Neuronal stem cell (in vitro differentiated cells): Measurements from ENCODE around the gene MRPS18B.
A peak's percentile ranks its signal among the peaks of the same experiment; 100 is the strongest.

Experiments used
- DNase-seq: peaks from one replicate; pipeline ENCODE4 v3.0.0-alpha.2; 2013; ENCODE audit warnings: low spot score
- H2AFZ ChIP-seq: one replicate; pipeline ENCODE4 v1.6.1; 2013; ENCODE audit warnings: mild to moderate bottlenecking, low read length, inconsistent platforms
- H2AK5ac ChIP-seq: 2 replicates; pipeline ENCODE4 v1.6.1; 2013; ENCODE audit warnings: low read depth, mild to moderate bottlenecking, inconsistent platforms, low read length, moderate library complexity, mixed read lengths
- H2BK120ac ChIP-seq: 2 replicates; pipeline ENCODE4 v1.6.1; 2013; ENCODE audit warnings: low read depth, mild to moderate bottlenecking, inconsistent platforms, low read length, moderate library complexity, mixed read lengths
- H2BK12ac ChIP-seq: one replicate; pipeline ENCODE4 v1.6.1; 2013; ENCODE audit warnings: low read length, inconsistent platforms
- H2BK15ac ChIP-seq: 2 replicates; pipeline ENCODE4 v1.6.1; 2013; ENCODE audit warnings: mild to moderate bottlenecking, low read length, inconsistent platforms, mixed read lengths
- H2BK5ac ChIP-seq: one replicate; pipeline ENCODE4 v1.6.1; 2013; ENCODE audit warnings: inconsistent platforms, mild to moderate bottlenecking, low read length, moderate library complexity
- H3K14ac ChIP-seq: one replicate; pipeline ENCODE4 v1.6.1; 2013; ENCODE audit warnings: low read length, inconsistent platforms
- H3K18ac ChIP-seq: 2 replicates; pipeline ENCODE4 v1.6.1; 2013; ENCODE audit warnings: low read length, inconsistent platforms
- H3K23ac ChIP-seq: 2 replicates; pipeline ENCODE4 v1.6.1; 2013; ENCODE audit warnings: low read depth, mild to moderate bottlenecking, mixed read lengths, low read length, inconsistent platforms; ENCODE audit not compliant: poor library complexity
- H3K27ac ChIP-seq: replicated peaks from 3 replicates; pipeline ENCODE4 v1.5.1; 2013; ENCODE audit warnings: low read length, inconsistent platforms
- H3K27me3 ChIP-seq, 3 experiments: 2 replicates each; pipeline ENCODE4 v1.6.1; 2013; ENCODE audit warnings: low read length in 3 of 3, mild to moderate bottlenecking in 2 of 3, inconsistent platforms in 1 of 3, low read depth in 1 of 3, mixed read lengths in 1 of 3, moderate library complexity in 1 of 3; ENCODE audit not compliant: control insufficient read depth in 3 of 3, insufficient read depth in 3 of 3
- H3K36me3 ChIP-seq, 2 donors: replicated peaks in 1 of 2; 2 replicates each; pipeline ENCODE4 v1.6.1; 2013; ENCODE audit warnings: low read length in 2 of 2; ENCODE audit not compliant: control insufficient read depth in 2 of 2, insufficient read depth in 2 of 2
- H3K4ac ChIP-seq: 2 replicates; pipeline ENCODE4 v1.6.1; 2013; ENCODE audit warnings: inconsistent platforms, mild to moderate bottlenecking, low read length, moderate library complexity
- H3K4me1 ChIP-seq, 2 donors: 1 replicate in 1 of 2; 2 replicates in 1 of 2; pipeline ENCODE4 v1.6.1; 2013; ENCODE audit warnings: low read length in 2 of 2, low read depth in 1 of 2; ENCODE audit not compliant: control insufficient read depth in 2 of 2, insufficient read depth in 1 of 2
- H3K4me2 ChIP-seq: one replicate; pipeline ENCODE4 v1.6.1; 2013; ENCODE audit warnings: mild to moderate bottlenecking, low read length, inconsistent platforms; ENCODE audit not compliant: insufficient read depth, poor library complexity, severe bottlenecking
- H3K4me3 ChIP-seq, 2 donors: 2 replicates each; pipeline ENCODE4 v1.5.1; 2013; ENCODE audit warnings: low read length in 2 of 2, mild to moderate bottlenecking in 2 of 2, inconsistent platforms in 1 of 2, moderate library complexity in 1 of 2
- H3K79me1 ChIP-seq: one replicate; pipeline ENCODE4 v1.6.1; 2013; ENCODE audit warnings: low read depth, mild to moderate bottlenecking, inconsistent platforms, low read length, moderate library complexity
- H3K9ac ChIP-seq: one replicate; pipeline ENCODE4 v1.6.1; 2013; ENCODE audit warnings: mild to moderate bottlenecking, low read depth, low read length, inconsistent platforms; ENCODE audit not compliant: poor library complexity
- H3K9me3 ChIP-seq, 2 donors: replicated peaks in 1 of 2; 2 replicates each; pipeline versions ENCODE3 to v1.6.1; 2013; ENCODE audit warnings: low read length in 2 of 2, mild to moderate bottlenecking in 2 of 2, inconsistent platforms in 1 of 2, low read depth in 1 of 2, mixed read lengths in 1 of 2, moderate library complexity in 1 of 2; ENCODE audit not compliant: control insufficient read depth in 2 of 2, insufficient read depth in 1 of 2
- H4K8ac ChIP-seq: one replicate; pipeline ENCODE4 v1.6.1; 2013; ENCODE audit warnings: low read depth, mild to moderate bottlenecking, inconsistent platforms, low read length, moderate library complexity
- H4K91ac ChIP-seq: one replicate; pipeline ENCODE4 v1.6.1; 2013; ENCODE audit warnings: low read length, low read depth, mild to moderate bottlenecking, inconsistent platforms; ENCODE audit not compliant: poor library complexity
- WGBS, 2 donors: extraction: QIAGEN DNeasy Blood & Tissue Kit; methylation state at CpG; one replicate each; pipeline ENCODE4 v1.1.7; 2013; ENCODE audit warnings: missing lambda C conversion rate in 2 of 2, mixed read lengths in 1 of 2; ENCODE audit not compliant: insufficient read length in 2 of 2, insufficient replicate concordance in 1 of 2; ENCODE audit errors: extremely low coverage in 2 of 2; 5-methylcytosine and 5-hydroxymethylcytosine counted together

The MRPS18B gene

DNA sequence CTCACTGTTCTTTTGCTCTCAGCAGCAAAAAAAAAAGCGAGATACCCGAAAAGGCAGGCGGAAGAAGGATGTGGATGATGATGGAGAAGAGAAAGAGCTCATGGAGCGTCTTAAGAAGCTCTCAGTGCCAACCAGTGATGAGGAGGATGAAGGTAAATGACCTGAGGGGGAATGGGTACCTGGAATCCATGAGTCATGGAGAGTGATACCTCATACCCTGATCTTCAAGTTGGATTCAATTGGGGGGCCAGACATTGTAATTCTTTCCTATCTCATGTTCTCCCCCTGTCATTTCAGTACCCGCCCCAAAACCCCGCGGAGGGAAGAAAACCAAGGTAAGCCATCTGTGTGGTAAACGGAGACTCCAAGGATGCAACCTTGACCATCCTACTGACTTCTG is 39.6 kb upstream of the MRPS18B start:
- no peak overlapping the region for H2AFZ ChIP-seq
- no peak overlapping the region for H4K8ac ChIP-seq
- H3K79me1 ChIP-seq: peaks cover 2% of the 10 kb centered on the region
- no peaks in the 10 kb centered on the region for H3K27me3 ChIP-seq
- H3K36me3 ChIP-seq: peaks cover 44 to 88% of the 10 kb centered on the region in 2 donors
- H3K23ac ChIP-seq: no peak overlapping the region
- no peak overlapping the region for H3K4me2 ChIP-seq
- H2BK5ac ChIP-seq: no peak overlapping the region
- no peaks in the 10 kb centered on the region for H3K9me3 ChIP-seq
- H2AK5ac ChIP-seq: no peak overlapping the region
- H3K14ac ChIP-seq: no peak overlapping the region
- no peak overlapping the region for H3K18ac ChIP-seq
- no peak for DNase-seq
- no peak overlapping the region for H3K4me3 ChIP-seq
- H3K4ac ChIP-seq: no peak overlapping the region
- H3K4me1 ChIP-seq: no peaks in the 10 kb centered on the region
- no peak overlapping the region for H2BK15ac ChIP-seq
- H4K91ac ChIP-seq: no peak overlapping the region
- H2BK120ac ChIP-seq: no peak overlapping the region
- no CpG with 5 or more reads among the region's 8 CpGs for WGBS, 2 donors
- no peak overlapping the region for H3K9ac ChIP-seq
- H3K27ac ChIP-seq: no peak overlapping the region
- H2BK12ac ChIP-seq: no peak overlapping the region

DNA sequence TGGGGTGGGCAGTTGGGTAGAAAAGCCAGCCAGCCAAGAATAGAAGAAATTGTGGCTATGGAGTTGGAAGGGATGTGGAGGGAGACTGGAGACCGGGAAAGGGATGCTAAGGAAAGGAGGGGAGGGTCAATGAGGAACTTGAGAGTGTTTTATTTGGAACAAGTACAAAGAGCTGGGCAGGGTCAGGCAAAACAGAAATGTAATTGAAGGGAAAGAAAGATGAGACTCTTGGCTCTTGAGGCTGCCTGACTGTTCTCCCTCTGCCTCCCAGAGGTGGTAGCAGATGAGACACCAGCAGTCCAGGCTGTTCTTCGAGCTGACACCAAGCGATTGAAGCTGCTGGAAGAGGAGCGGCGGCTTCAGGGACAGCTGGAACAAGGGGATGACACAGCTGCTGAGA is 33.7 kb upstream of the MRPS18B start:
- H2BK12ac ChIP-seq: no peak overlapping the region
- no peaks in the 10 kb centered on the region for H3K27me3 ChIP-seq
- DNase-seq: no peak
- H2BK15ac ChIP-seq: no peak overlapping the region
- no peak overlapping the region for H2AFZ ChIP-seq
- peak overlapping the region; percentile 24 for H2BK5ac ChIP-seq
- no peak overlapping the region for H3K23ac ChIP-seq
- no peak overlapping the region for H3K27ac ChIP-seq
- no peak overlapping the region for H3K18ac ChIP-seq
- peaks cover 64 to 94% of the 10 kb centered on the region in 2 donors for H3K36me3 ChIP-seq
- H2BK120ac ChIP-seq: no peak overlapping the region
- no CpG with 5 or more reads among the region's 5 CpGs for WGBS, 2 donors
- no peak overlapping the region for H2AK5ac ChIP-seq
- no peak overlapping the region for H4K91ac ChIP-seq
- H3K79me1 ChIP-seq: no peaks in the 10 kb centered on the region
- no peak overlapping the region for H3K14ac ChIP-seq
- H4K8ac ChIP-seq: no peak overlapping the region
- no peak overlapping the region for H3K4me3 ChIP-seq
- no peak overlapping the region for H3K4ac ChIP-seq
- no peaks in the 10 kb centered on the region for H3K9me3 ChIP-seq
- no peaks in the 10 kb centered on the region for H3K4me1 ChIP-seq
- H3K4me2 ChIP-seq: no peak overlapping the region
- no peak overlapping the region for H3K9ac ChIP-seq

DNA sequence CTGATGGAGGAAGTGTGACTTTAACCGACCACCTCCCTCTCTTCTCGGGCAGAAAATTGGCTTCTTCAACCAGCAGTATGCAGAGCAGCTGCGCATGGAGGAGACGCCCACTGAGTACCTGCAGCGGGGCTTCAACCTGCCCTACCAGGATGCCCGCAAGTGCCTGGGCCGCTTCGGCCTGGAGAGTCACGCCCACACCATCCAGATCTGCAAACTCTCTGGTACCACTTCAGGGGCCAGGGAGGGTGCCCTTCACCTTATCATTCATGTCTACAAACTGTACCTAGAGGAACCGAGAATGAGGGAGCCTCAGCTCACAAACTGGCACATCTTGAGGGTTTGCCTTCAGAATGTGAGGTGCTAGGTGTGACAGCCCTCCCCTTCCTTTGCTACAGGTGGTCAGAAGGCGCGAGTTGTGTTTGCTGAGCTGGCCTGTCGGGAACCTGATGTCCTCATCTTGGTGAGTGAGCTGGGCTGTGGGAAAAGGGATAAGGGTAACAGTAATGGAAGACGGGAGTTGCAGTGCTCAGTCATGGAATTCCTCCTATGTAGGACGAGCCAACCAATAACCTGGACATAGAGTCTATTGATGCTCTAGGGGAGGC is 27.8 kb upstream of the MRPS18B start:
- Histone ChIP-seq H2AFZ (no peak overlapping the region), H3K79me1 (no peaks in the 10 kb centered on the region), H3K18ac (no peak overlapping the region), H3K14ac (no peak overlapping the region), H3K23ac (no peak overlapping the region), H2BK120ac (no peak overlapping the region), H3K36me3 (peaks cover 48 to 99% of the 10 kb centered on the region in 2 donors), H2BK5ac (no peak overlapping the region), H3K4me1 (no peaks in the 10 kb centered on the region), H3K9ac (peak overlapping the region; percentile 47), H3K27me3 (no peaks in the 10 kb centered on the region), H3K4me3 (peak overlapping the region in 1 of 2 donors; percentile 22), H3K27ac (no peak overlapping the region), H4K8ac (no peak overlapping the region), H2AK5ac (no peak overlapping the region), H3K4me2 (no peak overlapping the region), H4K91ac (no peak overlapping the region), H2BK15ac (no peak overlapping the region), H3K9me3 (no peaks in the 10 kb centered on the region), H2BK12ac (no peak overlapping the region), H3K4ac (no peak overlapping the region)
- DNase-seq: no peak
- WGBS, 2 donors: no CpG with 5 or more reads among the region's 15 CpGs

DNA sequence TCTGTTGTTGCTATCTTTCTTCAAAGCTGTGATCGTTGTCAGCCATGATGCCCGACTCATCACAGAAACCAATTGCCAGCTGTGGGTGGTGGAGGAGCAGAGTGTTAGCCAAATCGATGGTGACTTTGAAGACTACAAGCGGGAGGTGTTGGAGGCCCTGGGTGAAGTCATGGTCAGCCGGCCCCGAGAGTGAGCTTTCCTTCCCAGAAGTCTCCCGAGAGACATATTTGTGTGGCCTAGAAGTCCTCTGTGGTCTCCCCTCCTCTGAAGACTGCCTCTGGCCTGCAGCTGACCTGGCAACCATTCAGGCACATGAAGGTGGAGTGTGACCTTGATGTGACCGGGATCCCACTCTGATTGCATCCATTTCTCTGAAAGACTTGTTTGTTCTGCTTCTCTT is 27.1 kb upstream of the MRPS18B start:
- no peak overlapping the region for H4K8ac ChIP-seq
- H3K4me2 ChIP-seq: no peak overlapping the region
- H3K18ac ChIP-seq: no peak overlapping the region
- no peak overlapping the region for H3K27ac ChIP-seq
- H3K4me3 ChIP-seq: no peak overlapping the region
- no peak for DNase-seq
- no CpG with 5 or more reads among the region's 8 CpGs for WGBS, 2 donors
- no peak overlapping the region for H2BK15ac ChIP-seq
- no peak overlapping the region for H3K9ac ChIP-seq
- no peak overlapping the region for H3K4ac ChIP-seq
- peaks cover 42 to 98% of the 10 kb centered on the region in 2 donors for H3K36me3 ChIP-seq
- no peak overlapping the region for H2AK5ac ChIP-seq
- H3K9me3 ChIP-seq: no peaks in the 10 kb centered on the region
- no peak overlapping the region for H3K23ac ChIP-seq
- H2AFZ ChIP-seq: no peak overlapping the region
- no peaks in the 10 kb centered on the region for H3K79me1 ChIP-seq
- no peaks in the 10 kb centered on the region for H3K4me1 ChIP-seq
- no peaks in the 10 kb centered on the region for H3K27me3 ChIP-seq
- H2BK5ac ChIP-seq: no peak overlapping the region
- H2BK120ac ChIP-seq: no peak overlapping the region
- no peak overlapping the region for H3K14ac ChIP-seq
- no peak overlapping the region for H4K91ac ChIP-seq
- H2BK12ac ChIP-seq: no peak overlapping the region
